Measurements from ENCODE around the gene ISM1.

The ISM1 gene

DNA sequence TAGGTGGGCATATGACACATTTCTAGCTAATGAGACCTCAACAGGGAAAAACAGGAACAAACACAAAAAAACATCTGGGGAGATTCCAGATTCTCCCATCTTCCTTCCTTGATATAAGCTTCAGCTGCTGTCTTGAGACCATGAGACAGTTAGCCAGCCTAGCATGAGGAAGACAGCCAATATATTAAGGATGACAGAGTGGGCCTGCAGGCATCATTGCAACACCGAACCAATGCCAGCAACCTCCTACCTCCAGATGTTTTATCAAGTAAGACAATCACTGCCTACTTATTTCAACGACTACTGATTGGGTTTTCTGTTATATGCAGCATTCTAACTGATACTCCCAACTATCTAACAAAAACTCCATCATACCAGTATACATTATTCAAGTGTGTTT lies 119.0 kb downstream of the ISM1 start:
- Mint-ChIP-seq H3K27ac (no peak overlapping the region), H3K27me3 (ENCODE audit: low read depth) (no peaks in the 10 kb centered on the region), H3K9me3 (no peaks in the 10 kb centered on the region), H3K4me1 (ENCODE audit: low read depth) (peaks cover 10% of the 10 kb centered on the region), H3K4me3 (no peak overlapping the region), H3K36me3 (ENCODE audit: low read depth) (peaks cover 4% of the 10 kb centered on the region)

DNA sequence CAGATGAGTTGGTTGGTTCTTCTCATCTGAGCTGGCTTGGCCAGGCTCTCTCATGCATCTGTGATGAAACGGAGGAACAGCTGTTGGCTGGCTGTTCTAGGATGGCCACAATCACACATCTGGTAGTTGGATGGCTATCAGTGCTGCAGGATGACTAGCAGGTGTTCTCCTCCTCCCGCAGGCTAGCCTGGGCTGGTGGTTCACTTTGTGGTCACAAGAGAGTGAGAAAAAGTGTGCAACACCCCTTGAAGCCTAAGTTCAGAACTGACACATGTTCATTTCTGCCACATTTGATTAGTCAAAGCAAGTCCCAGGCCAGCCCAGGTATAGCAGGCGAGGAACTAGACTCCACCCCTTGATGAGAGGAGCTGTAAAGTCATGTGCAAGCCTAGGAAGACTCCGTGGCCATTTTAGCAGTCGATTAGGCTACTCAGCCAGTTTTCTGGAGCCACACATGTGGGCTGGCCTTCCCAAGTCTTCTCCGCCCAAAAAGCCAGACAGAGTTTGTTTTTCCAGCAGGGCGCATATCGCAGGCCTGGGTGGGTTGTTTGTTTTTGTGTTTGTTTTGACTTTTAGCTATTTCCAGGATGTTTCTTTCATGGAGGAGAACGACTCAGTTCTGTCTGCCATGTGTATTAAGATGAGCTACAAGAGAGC lies 120.8 kb downstream of the ISM1 start:
- H3K9me3 Mint-ChIP-seq, result no peaks in the 10 kb centered on the region
- H3K27ac Mint-ChIP-seq, result no peak overlapping the region

DNA sequence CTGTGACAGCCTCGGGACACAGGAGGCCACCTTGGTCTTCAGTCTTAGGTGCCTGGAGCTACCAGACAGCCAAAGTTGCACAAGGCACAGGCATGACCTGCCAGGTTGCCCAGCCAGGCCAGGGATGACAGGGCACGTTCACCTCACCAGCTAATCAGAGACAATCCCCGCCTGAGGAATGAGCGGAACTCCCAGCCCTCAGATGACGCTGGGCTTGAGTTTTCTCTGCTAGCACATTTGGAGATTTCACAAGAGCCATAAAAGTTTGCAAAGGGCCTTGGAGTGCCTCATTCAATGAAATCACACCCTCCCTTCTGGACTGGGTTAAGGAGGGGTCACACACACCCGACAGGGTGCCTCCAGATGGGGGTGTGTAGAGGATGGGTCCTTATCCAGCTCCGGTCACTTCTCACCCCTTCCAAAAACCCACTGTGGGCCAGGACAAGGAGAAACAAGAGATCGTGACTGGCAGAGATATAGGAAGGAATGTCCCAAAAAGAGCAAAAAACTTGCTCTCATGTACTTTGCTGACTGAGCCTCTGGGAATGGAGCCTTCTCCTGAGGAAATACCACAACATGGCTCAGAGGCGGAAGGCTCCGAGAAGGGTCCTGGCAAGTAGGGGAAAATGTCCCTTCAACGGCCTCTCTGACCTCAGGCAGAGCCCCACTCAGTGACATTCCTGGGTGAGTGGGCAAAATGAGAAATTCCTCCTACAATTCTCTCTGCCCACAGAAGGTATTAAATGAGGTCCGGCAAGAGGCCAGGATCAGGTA lies 121.6 kb downstream of the ISM1 start:
- Mint-ChIP-seq H3K27me3 (ENCODE audit: low read depth) (no peaks in the 10 kb centered on the region), H3K9me3 (no peaks in the 10 kb centered on the region), H3K4me3 (no peak overlapping the region), H3K36me3 (ENCODE audit: low read depth) (peaks cover 4% of the 10 kb centered on the region), H3K27ac (no peak overlapping the region), H3K4me1 (ENCODE audit: low read depth) (peaks cover 5% of the 10 kb centered on the region)

More for the DNA sequence above, 120.8 kb downstream of the ISM1 start:
- Mint-ChIP-seq H3K36me3 (ENCODE audit: low read depth) (peaks cover 4% of the 10 kb centered on the region), H3K27me3 (ENCODE audit: low read depth) (no peaks in the 10 kb centered on the region), H3K4me3 (no peak overlapping the region), H3K4me1 (ENCODE audit: low read depth) (peaks cover 10% of the 10 kb centered on the region)

GRCh38 chr20:13344671-13345070 lies 123.6 kb downstream of the ISM1 start:
- Mint-ChIP-seq H3K27ac (no peak overlapping the region), H3K4me3 (no peak overlapping the region), H3K9me3 (no peaks in the 10 kb centered on the region), H3K36me3 (ENCODE audit: low read depth) (peaks cover under 1% of the 10 kb centered on the region), H3K27me3 (ENCODE audit: low read depth) (no peaks in the 10 kb centered on the region), H3K4me1 (ENCODE audit: low read depth) (no peaks in the 10 kb centered on the region)

DNA sequence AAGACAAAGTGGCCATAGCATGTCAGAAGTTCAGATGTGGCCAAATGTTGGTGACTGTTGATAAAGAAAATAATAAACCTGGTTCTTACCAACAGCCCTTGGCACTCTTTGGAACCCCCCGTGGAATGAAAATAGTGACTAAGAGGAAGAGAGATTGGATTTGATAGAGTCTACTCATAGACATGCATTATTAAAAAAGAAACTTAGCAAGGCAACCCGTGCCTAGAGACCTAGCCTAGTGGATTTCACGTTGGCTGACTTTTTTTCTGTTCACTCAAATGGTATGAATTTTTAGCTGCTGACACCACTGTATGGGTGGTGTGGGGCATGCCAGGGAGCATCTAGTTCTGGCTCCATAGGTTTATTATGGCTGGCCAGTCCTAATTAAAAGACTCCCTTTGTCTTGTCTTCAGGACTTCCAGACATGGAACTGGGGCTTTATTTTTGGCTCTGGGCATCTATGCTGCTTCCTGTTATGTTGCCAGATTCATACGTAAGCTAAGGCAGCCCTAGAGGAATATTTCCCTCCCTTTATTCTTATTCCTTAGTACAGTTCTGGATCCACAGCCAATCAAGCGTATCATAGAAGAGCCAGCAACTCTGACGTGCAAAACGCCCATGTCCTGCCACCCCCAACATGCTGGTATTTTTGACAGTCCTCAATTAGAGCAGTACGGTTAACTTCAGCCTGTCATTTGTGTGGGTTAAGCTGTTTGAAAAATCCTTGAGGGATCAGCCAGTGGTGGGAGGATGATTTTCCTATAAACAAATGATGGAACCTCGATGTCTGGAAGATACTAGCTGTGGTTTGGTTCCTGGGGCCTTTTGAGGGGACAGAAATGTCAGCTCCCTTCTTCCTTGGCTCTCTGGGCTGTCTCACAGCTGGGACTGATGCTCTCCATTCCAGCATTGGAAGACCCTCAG lies 127.5 kb downstream of the ISM1 start:
- Mint-ChIP-seq H3K27me3 (ENCODE audit: low read depth) (no peaks in the 10 kb centered on the region), H3K36me3 (ENCODE audit: low read depth) (no peaks in the 10 kb centered on the region), H3K9me3 (no peaks in the 10 kb centered on the region), H3K4me3 (no peak overlapping the region), H3K27ac (no peak overlapping the region), H3K4me1 (ENCODE audit: low read depth) (no peaks in the 10 kb centered on the region)

DNA sequence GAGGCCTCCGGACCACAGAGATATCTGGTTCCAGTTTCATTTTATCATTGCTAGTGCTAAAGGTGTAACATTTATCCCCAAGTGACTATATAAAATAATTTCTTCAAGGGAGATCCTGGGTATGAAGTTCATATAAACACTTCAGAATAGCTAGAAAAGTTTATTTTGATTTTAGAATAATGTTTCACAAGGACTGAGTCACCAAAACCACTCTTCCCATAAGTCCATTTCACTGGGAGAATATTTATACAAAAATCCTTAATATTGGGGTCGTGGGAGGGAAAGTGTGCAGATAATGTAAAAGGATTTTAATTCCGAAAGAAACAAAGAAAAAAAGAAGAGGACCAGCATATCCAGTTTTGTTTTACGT lies 128.1 kb downstream of the ISM1 start:
- no peak overlapping the region for H3K27ac Mint-ChIP-seq
- H3K27me3 Mint-ChIP-seq (ENCODE audit: low read depth), result no peaks in the 10 kb centered on the region
- no peaks in the 10 kb centered on the region for H3K36me3 Mint-ChIP-seq (ENCODE audit: low read depth)
- no peak overlapping the region for H3K4me3 Mint-ChIP-seq
- H3K4me1 Mint-ChIP-seq (ENCODE audit: low read depth), result no peaks in the 10 kb centered on the region
- H3K9me3 Mint-ChIP-seq, result no peaks in the 10 kb centered on the region

Data from T-helper 1 cell treated with Interleukin-12 subunit alpha and Interleukin-12 subunit beta and Interleukin-4 antibody, amounts not matched to agents 30 μg/mL and 1 μg/mL, for 36 hours (primary cell).